Natural killer cell (primary cell): ENCODE results near the gene PI3. TPM values are rescaled to one million over a fixed set of nuclear protein-coding genes. Genes with fewer than 3 reads are reported as not detected.

ENCODE experiments used
- ATAC-seq, 3 donors: fragments of 150-1000 bp in 2 of 3; fragments of 200-7000 bp in 1 of 3; cut with Tn5 transposase; 1 replicate in 1 of 3; 2 replicates in 2 of 3; pipeline ENCODE4 v1.10.0; 2021; ENCODE audit warnings: mild to moderate bottlenecking in 2 of 3, moderate library complexity in 2 of 3
- DNase-seq, 2 donors: peaks; one replicate each; pipeline versions ENCODE4 v3.0.0 to v3.0.0-alpha.2; 2013 to 2021; ENCODE audit warnings: mixed read lengths in 1 of 2
- H3K27ac ChIP-seq: one replicate; pipeline ENCODE4 v1.5.1; 2013; ENCODE audit warnings: mild to moderate bottlenecking, low read length
- H3K27me3 ChIP-seq: one replicate; pipeline ENCODE4 v1.6.1; 2013; ENCODE audit warnings: low read length; ENCODE audit not compliant: control insufficient read depth, insufficient read depth
- H3K36me3 ChIP-seq: one replicate; pipeline ENCODE4 v1.6.1; 2013; ENCODE audit warnings: low read length; ENCODE audit not compliant: control insufficient read depth, insufficient read depth
- H3K4me1 ChIP-seq: one replicate; pipeline ENCODE4 v1.6.1; 2013; ENCODE audit warnings: low read length; ENCODE audit not compliant: control insufficient read depth, insufficient read depth
- H3K4me3 ChIP-seq: one replicate; pipeline ENCODE4 v1.5.1; 2013; ENCODE audit warnings: low read length
- H3K9me3 ChIP-seq: one replicate; pipeline ENCODE4 v1.6.1; 2013; ENCODE audit warnings: low read length; ENCODE audit not compliant: control insufficient read depth, insufficient read depth
- H3K27ac Mint-ChIP-seq, 2 donors: one replicate each; pipeline ENCODE4 v1.8.0; 2022; ENCODE audit warnings: mild to moderate bottlenecking in 2 of 2, mixed read lengths in 2 of 2, moderate library complexity in 1 of 2
- H3K27me3 Mint-ChIP-seq, 2 donors: one replicate each; pipeline ENCODE4 v1.8.0; 2022; ENCODE audit warnings: low read depth in 2 of 2, mixed read lengths in 2 of 2
- H3K36me3 Mint-ChIP-seq: one replicate; pipeline ENCODE4 v1.8.0; 2022; ENCODE audit warnings: mixed read lengths
- H3K4me1 Mint-ChIP-seq, 2 donors: one replicate each; pipeline ENCODE4 v1.8.0; 2022; ENCODE audit warnings: mixed read lengths in 2 of 2
- H3K4me3 Mint-ChIP-seq: one replicate; pipeline ENCODE4 v1.8.0; 2022; ENCODE audit warnings: mild to moderate bottlenecking, moderate library complexity, mixed read lengths
- H3K9me3 Mint-ChIP-seq, 2 donors: one replicate each; pipeline ENCODE4 v1.8.0; 2022; ENCODE audit warnings: mixed read lengths in 2 of 2
- CTCF ChIP-seq: fragments of 200-600 bp; IDR thresholded peaks from one replicate; pipeline ENCODE4 v1.8.0; 2022; ENCODE audit warnings: antibody characterized with exemption
- WGBS: methylation state at CpG from one replicate; pipeline ENCODE4 v1.1.7; 2013; ENCODE audit warnings: missing lambda C conversion rate; ENCODE audit not compliant: insufficient coverage; 5-methylcytosine and 5-hydroxymethylcytosine counted together
- intact Hi-C: fragments of 100-400 bp; cut with micrococcal nuclease; formaldehyde crosslinking; loops from one replicate; pipeline ENCODE4 v1.14.2; 2022
- total RNA-seq, 4 donors: library from RNA; stranded (reverse); fragments of 120-200 nt in 1 of 4; gene quantifications; one replicate each; pipeline versions ENCODE4 v1.2.3 to v1.2.4, GENCODE V29; 2013 to 2022

PI3 gene
- total RNA-seq, 3 donors from 2014 or later (not counting 1 experiment from before 2014, with no cell fraction given): 2.4 TPM; not detected in 2

GRCh38 chr20:45176526-45177267, 2.0 kb downstream of the PI3 start:
- Histone ChIP-seq H3K4me1 (no peaks in the 10 kb centered on the region), H3K36me3 (no peaks in the 10 kb centered on the region), H3K9me3 (no peaks in the 10 kb centered on the region), H3K4me3 (no peak overlapping the region), H3K27ac (no peak overlapping the region), H3K27me3 (peaks cover 2% of the 10 kb centered on the region)
- Mint-ChIP-seq H3K36me3 (no peaks in the 10 kb centered on the region), H3K27ac (no peak overlapping the region), H3K4me1 (no peaks in the 10 kb centered on the region), H3K9me3 (no peaks in the 10 kb centered on the region), H3K4me3 (no peak overlapping the region), H3K27me3 (peaks cover 12 to 29% of the 10 kb centered on the region in 2 donors)
- DNase-seq (no peak), ATAC-seq (no peak)
- no peak for TF ChIP-seq CTCF
- WGBS: 91% methylated on average over 3 of the region's 4 CpGs
- intact Hi-C loops: no loop called here

DNA sequence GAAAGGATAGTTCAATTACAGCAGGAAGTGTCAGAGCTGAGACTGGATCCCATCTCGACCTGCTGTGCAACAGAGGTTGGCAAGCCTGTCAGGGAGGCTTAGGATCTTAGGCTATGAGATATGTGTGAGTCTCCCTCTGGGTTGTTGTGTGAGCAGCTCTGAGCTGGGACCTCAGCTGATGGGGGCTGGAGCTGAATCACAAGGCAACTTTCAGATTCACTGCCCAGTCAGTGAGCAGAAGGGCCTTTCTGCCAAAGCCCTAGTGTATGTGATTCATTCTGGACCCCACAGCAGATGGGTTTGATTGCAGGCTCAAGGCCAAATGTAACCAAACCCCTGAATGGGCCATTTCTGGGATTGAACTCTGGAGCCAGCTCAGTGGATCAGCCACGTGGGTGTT, 4.5 kb downstream of the PI3 start:
- Mint-ChIP-seq H3K9me3 (no peaks in the 10 kb centered on the region), H3K4me1 (no peaks in the 10 kb centered on the region), H3K27me3 (peaks cover 7 to 28% of the 10 kb centered on the region in 2 donors), H3K4me3 (no peak overlapping the region), H3K27ac (no peak overlapping the region), H3K36me3 (no peaks in the 10 kb centered on the region)
- 73% methylated on average over 2 of the region's 2 CpGs for WGBS
- TF ChIP-seq CTCF: no peak
- no peaks in the 10 kb centered on the region for H3K9me3 ChIP-seq
- no peak overlapping the region for H3K27ac ChIP-seq
- no peak overlapping the region for H3K4me3 ChIP-seq
- intact Hi-C loops: no loop called here
- H3K36me3 ChIP-seq: no peaks in the 10 kb centered on the region
- H3K27me3 ChIP-seq: no peaks in the 10 kb centered on the region
- ATAC-seq (no peak), DNase-seq (no peak)
- H3K4me1 ChIP-seq: no peaks in the 10 kb centered on the region

GRCh38 chr20:45181639-45182038, 6.9 kb downstream of the PI3 start:
- H3K4me3 ChIP-seq: no peak overlapping the region
- H3K27ac ChIP-seq: no peak overlapping the region
- intact Hi-C loops: no loop called here
- no peak for ATAC-seq
- Mint-ChIP-seq H3K9me3 (no peaks in the 10 kb centered on the region), H3K4me1 (no peaks in the 10 kb centered on the region), H3K36me3 (no peaks in the 10 kb centered on the region), H3K27ac (no peak overlapping the region), H3K27me3 (peaks cover 8 to 39% of the 10 kb centered on the region in 2 donors), H3K4me3 (no peak overlapping the region)
- no peak for DNase-seq
- no peaks in the 10 kb centered on the region for H3K4me1 ChIP-seq
- no peaks in the 10 kb centered on the region for H3K9me3 ChIP-seq
- no peaks in the 10 kb centered on the region for H3K36me3 ChIP-seq
- H3K27me3 ChIP-seq: no peaks in the 10 kb centered on the region
- WGBS: 92% methylated on average over 2 of the region's 2 CpGs
- TF ChIP-seq CTCF: no peak

- Mint-ChIP-seq H3K36me3 (no peaks in the 10 kb centered on the region), H3K9me3 (no peaks in the 10 kb centered on the region), H3K27me3 (peaks cover 14 to 37% of the 10 kb centered on the region in 2 donors), H3K4me3 (no peak overlapping the region), H3K27ac (no peak overlapping the region), H3K4me1 (no peaks in the 10 kb centered on the region)
- Histone ChIP-seq H3K27ac (no peak overlapping the region), H3K4me3 (no peak overlapping the region), H3K27me3 (no peaks in the 10 kb centered on the region), H3K36me3 (no peaks in the 10 kb centered on the region), H3K9me3 (no peaks in the 10 kb centered on the region), H3K4me1 (no peaks in the 10 kb centered on the region)
- no peak for TF ChIP-seq CTCF
- intact Hi-C loops: no loop called here
- no peak for DNase-seq
- WGBS: 91% methylated on average over 1 of the region's 2 CpGs
- ATAC-seq: no peak
Measured at GRCh38 chr20:45183084-45183483, 8.4 kb downstream of the PI3 start.
